HG03196 (cell line): ENCODE measurements around the gene DPEP3.
A peak's percentile ranks its signal among the peaks of the same experiment; 100 is the strongest.
"Not testable (repeated sequence)": the region's sequence is repeated elsewhere in the genome, so short reads cannot be mapped to it uniquely, and the experiment has no call there.

ENCODE experiments used
- ATAC-seq: cut with Tn5 transposase; IDR thresholded peaks from one replicate; pipeline ENCODE4 v1.9.1; 2021; ENCODE audit not compliant: unreplicated experiment

The DPEP3 gene

GRCh38 chr16:67994040-67994408, 13.7 kb upstream of the DPEP3 start:
- not testable (repeated sequence) for ATAC-seq

- ATAC-seq, result peak; percentile 53
Observed at GRCh38 chr16:67993207-67994039, 13.1 kb upstream of the DPEP3 start.

GRCh38 chr16:67992661-67993206, 12.4 kb upstream of the DPEP3 start:
- no peak for ATAC-seq

GRCh38 chr16:67990018-67990386, 9.7 kb upstream of the DPEP3 start:
- no peak for ATAC-seq

GRCh38 chr16:67989322-67990017, 9.2 kb upstream of the DPEP3 start:
- no peak for ATAC-seq

- ATAC-seq, result no peak
Observed at GRCh38 chr16:67988675-67989074, 8.4 kb upstream of the DPEP3 start.

- no peak for ATAC-seq
Observed at GRCh38 chr16:67987460-67988160, 7.3 kb upstream of the DPEP3 start.

GRCh38 chr16:67986949-67987348, 6.7 kb upstream of the DPEP3 start:
- ATAC-seq, result no peak

GRCh38 chr16:67982011-67982696, 1.9 kb upstream of the DPEP3 start:
- no peak for ATAC-seq

- no peak for ATAC-seq
Observed at GRCh38 chr16:67977469-67978227, 2.7 kb downstream of the DPEP3 start.

GRCh38 chr16:67977005-67977404, 3.3 kb downstream of the DPEP3 start:
- ATAC-seq, result no peak

GRCh38 chr16:67976205-67976604, 4.1 kb downstream of the DPEP3 start:
- ATAC-seq, result no peak

- ATAC-seq, result no peak
Observed at GRCh38 chr16:67975321-67976105, 4.8 kb downstream of the DPEP3 start.

GRCh38 chr16:67972285-67972684, 8.0 kb downstream of the DPEP3 start:
- not testable (repeated sequence) for ATAC-seq

- ATAC-seq, result no peak
Observed at GRCh38 chr16:67971111-67971510, 9.2 kb downstream of the DPEP3 start.

- ATAC-seq, result no peak
Observed at GRCh38 chr16:67969254-67970039, 10.9 kb downstream of the DPEP3 start.

GRCh38 chr16:67968400-67969253, 11.7 kb downstream of the DPEP3 start, which contains the start of gene SLC12A4:
TSS of gene SLC12A4 (minus strand) at chr16:67968637. CDS start at chr16:67968553, 84 bp downstream.
- ATAC-seq, result peak; percentile 65
